Esophagus squamous epithelium (tissue), 5 donors: ENCODE measurements around the gene IGFBP5. TPM values are rescaled to one million over a fixed set of nuclear protein-coding genes. Genes with fewer than 3 reads are reported as not detected.
A peak's percentile ranks its signal among the peaks of the same experiment; 100 is the strongest.

Experiments
- DNase-seq: peaks from one replicate; lab custom pipeline; 2025; lab: John Stamatoyannopoulos, UW
- H3K27ac ChIP-seq, 4 donors: fragments of 200-600 bp; sonication (generic); one replicate each; pipeline ENCODE4 v1.5.1; 2016 to 2019; ENCODE audit warnings: mild to moderate bottlenecking in 1 of 4
- H3K27me3 ChIP-seq, 4 donors: fragments of 200-600 bp; sonication (generic); 1 replicate in 3 of 4; 2 replicates in 1 of 4; pipeline versions ENCODE4 v1.5.1 to v1.6.0; 2017 to 2021; ENCODE audit warnings: antibody characterized with exemption in 1 of 4
- H3K36me3 ChIP-seq, 3 donors: fragments of 200-600 bp; sonication (generic); one replicate each; pipeline ENCODE4 v1.5.1; 2016 to 2019
- H3K4me1 ChIP-seq, 3 donors: fragments of 200-600 bp; sonication (generic); one replicate each; pipeline ENCODE4 v1.5.1; 2017 to 2019
- H3K4me3 ChIP-seq, 4 donors: fragments of 200-600 bp; sonication (generic); 1 replicate in 3 of 4; 2 replicates in 1 of 4; pipeline ENCODE4 v1.5.1; 2016 to 2019; ENCODE audit warnings: mild to moderate bottlenecking in 2 of 4, moderate library complexity in 1 of 4
- H3K9me3 ChIP-seq, 3 donors: fragments of 200-600 bp; sonication (generic); one replicate each; pipeline ENCODE4 v1.5.1; 2016 to 2019
- POLR2A ChIP-seq, 4 donors: fragments of 450-650 bp; IDR thresholded peaks; one replicate each; pipeline ENCODE4 v1.6.1; 2017; ENCODE audit warnings: antibody characterized with exemption in 4 of 4, mild to moderate bottlenecking in 4 of 4, moderate library complexity in 3 of 4
- WGBS, 2 donors: methylation state at CpG; one replicate each; pipeline ENCODE4 v1.1.5; 2018; 5-methylcytosine and 5-hydroxymethylcytosine counted together
- intact Hi-C: fragments of 100-400 bp; cut with DNase I; formaldehyde crosslinking; loops from one replicate; pipeline ENCODE4 v1.15.0; 2022
- total RNA-seq, 4 donors: library from RNA; depleted of rRNA; stranded (reverse); fragments of >200 nt; gene quantifications; one replicate each; pipeline ENCODE4 v1.1.0, GENCODE V29; 2016
- TF ChIP-seq, protein P1 (sequence below), 6 experiments: fragments of 450-650 bp in 4 of 6; fragments of 200-600 bp in 2 of 6; sonication (generic) in 2 of 6; IDR thresholded peaks; one replicate each; pipeline ENCODE4 v1.5.1; 2016 to 2019; ENCODE audit warnings: antibody characterized with exemption in 6 of 6, mild to moderate bottlenecking in 4 of 6, moderate library complexity in 4 of 6
- donor health status: DM: yes; HTN: yes; CAD: no.

The IGFBP5 gene
- total RNA-seq, result 100 to 1,000 TPM in 2 of 4 donors, 10 to 100 TPM in 2; 26.9 to 899 (median 95.4) TPM

DNA sequence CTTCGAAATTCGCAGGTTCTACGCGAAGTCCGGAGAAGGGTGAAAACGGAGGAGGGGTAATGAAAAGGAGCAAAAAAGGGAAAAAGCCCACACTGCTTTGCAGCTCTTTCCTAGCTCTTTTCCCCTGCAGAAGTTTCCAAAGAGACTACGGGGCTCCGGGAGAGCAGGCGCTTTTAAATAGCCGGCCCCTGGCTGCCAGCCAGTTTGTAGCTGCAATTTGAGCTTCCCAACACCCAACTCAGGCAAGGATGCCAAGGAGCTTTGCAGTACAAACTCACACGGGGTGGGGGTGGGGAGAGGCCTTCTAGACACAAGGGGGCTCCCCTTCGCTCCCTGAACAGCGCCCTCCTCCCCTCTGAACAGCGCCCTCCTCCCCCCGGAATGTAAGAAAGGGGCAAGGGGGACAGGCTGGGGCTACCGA lies at the start of gene IGFBP5:
TSS of gene IGFBP5 (minus strand) at position 149 of the 421 bp plus-strand sequence. CDS start 774 bp downstream, outside the sequence.
- peak within 1 kb of the TSS; percentile 35 to 71 (median 65) for H3K4me3 ChIP-seq
- H3K27ac ChIP-seq, result peak within 1 kb of the TSS; percentile 73 to 94 (median 89)
- H3K4me1 ChIP-seq, result peaks cover 33 to 97% (median 34%) of the 10 kb centered on the region in 3 donors
- peaks cover 0 to 70% (median 0%) of the 10 kb centered on the region in 4 donors for H3K27me3 ChIP-seq
- no peaks in the 10 kb centered on the region for H3K9me3 ChIP-seq
- WGBS, 2 donors, result 9 to 15% methylated on average over 7 to 12 of the region's 16 CpGs
- no peak for DNase-seq
- peak in 2 of 4 donors; percentile 61 to 85 for TF ChIP-seq POLR2A (IDR thresholded peaks at IDR 0.05)
- TF ChIP-seq, protein P1, sequence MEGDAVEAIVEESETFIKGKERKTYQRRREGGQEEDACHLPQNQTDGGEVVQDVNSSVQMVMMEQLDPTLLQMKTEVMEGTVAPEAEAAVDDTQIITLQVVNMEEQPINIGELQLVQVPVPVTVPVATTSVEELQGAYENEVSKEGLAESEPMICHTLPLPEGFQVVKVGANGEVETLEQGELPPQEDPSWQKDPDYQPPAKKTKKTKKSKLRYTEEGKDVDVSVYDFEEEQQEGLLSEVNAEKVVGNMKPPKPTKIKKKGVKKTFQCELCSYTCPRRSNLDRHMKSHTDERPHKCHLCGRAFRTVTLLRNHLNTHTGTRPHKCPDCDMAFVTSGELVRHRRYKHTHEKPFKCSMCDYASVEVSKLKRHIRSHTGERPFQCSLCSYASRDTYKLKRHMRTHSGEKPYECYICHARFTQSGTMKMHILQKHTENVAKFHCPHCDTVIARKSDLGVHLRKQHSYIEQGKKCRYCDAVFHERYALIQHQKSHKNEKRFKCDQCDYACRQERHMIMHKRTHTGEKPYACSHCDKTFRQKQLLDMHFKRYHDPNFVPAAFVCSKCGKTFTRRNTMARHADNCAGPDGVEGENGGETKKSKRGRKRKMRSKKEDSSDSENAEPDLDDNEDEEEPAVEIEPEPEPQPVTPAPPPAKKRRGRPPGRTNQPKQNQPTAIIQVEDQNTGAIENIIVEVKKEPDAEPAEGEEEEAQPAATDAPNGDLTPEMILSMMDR (IDR thresholded peaks at IDR 0.05), result no peak
- H3K36me3 ChIP-seq, result no peaks in the 10 kb centered on the region
- intact Hi-C loops, result loop anchor here (5.0 to 10.0 kb wide), 3 partner anchors 449 to 1017 kb away; no protein-coding TSS in a partner anchor

DNA sequence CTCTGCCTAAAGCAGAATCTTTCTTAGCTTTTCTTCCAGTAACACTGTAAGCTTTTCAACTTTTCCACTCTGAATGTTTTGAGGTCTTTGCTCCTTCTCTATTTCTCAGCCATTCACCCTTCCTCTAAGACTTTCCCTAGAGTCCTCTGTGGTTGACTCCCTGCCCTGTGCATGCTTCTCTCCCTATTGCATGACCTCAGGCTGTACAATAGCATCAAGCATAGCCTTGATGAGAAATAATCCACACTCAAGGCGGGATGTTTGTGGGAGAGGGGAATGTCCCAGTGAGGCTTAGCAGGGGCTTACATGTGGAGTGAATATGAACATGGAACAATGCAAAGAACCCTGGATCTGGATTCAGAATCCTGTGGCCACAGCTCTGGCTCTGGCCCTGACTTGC lies 48.4 kb upstream of the IGFBP5 start:
- H3K27ac ChIP-seq, result no peak overlapping the region
- 50% methylated on average over 1 of the region's 1 CpG; no CpG with 5 or more reads in 1 of the 2 donors for WGBS, 2 donors
- H3K4me1 ChIP-seq, result peaks cover 0 to 46% (median 30%) of the 10 kb centered on the region in 3 donors
- H3K4me3 ChIP-seq, result no peak overlapping the region
- DNase-seq, result no peak
- TF ChIP-seq POLR2A (IDR thresholded peaks at IDR 0.05), result no peak
- TF ChIP-seq, protein P1 (IDR thresholded peaks at IDR 0.05), result no peak
- no peaks in the 10 kb centered on the region for H3K27me3 ChIP-seq
- no peaks in the 10 kb centered on the region for H3K9me3 ChIP-seq
- intact Hi-C loops, result no loop called here
- no peaks in the 10 kb centered on the region for H3K36me3 ChIP-seq

GRCh38 chr2:216742411-216742810 lies 47.1 kb upstream of the IGFBP5 start:
- Histone ChIP-seq H3K4me1 (peaks cover 0 to 56% (median 31%) of the 10 kb centered on the region in 3 donors), H3K4me3 (no peak overlapping the region), H3K27ac (peak overlapping the region in 3 of 4 donors; percentile 31 to 82 (median 44)), H3K27me3 (no peaks in the 10 kb centered on the region), H3K36me3 (no peaks in the 10 kb centered on the region), H3K9me3 (no peaks in the 10 kb centered on the region)
- no peak for DNase-seq
- whole genome bisulfite sequencing, 2 donors, result 81 to 83% methylated on average over 3 of the region's 3 CpGs
- TF ChIP-seq, protein P1 (IDR thresholded peaks at IDR 0.05), result no peak
- no peak for TF ChIP-seq POLR2A (IDR thresholded peaks at IDR 0.05)
- intact Hi-C loops, result no loop called here

DNA sequence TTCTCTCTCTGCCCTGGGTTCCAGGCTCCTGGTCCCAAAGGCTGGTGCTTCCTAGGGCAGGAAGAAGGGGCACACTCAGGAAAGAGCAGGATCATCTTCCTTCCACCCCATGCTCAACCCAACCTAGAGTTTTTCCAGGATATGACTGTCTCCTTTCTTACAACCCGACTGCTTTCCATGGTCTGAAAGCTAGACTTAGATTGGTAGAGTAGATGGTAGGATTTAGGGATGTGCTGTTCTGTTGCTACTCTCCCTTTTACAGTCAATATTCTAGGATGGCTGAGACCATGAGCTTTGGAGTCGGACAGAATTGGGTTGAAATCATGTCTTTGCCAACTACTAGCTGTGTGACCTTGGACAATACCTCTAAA lies 45.9 kb upstream of the IGFBP5 start:
- H3K27ac ChIP-seq, result peak overlapping the region in 3 of 4 donors; percentile 62 to 82 (median 76)
- no peak overlapping the region for H3K4me3 ChIP-seq
- no peak for DNase-seq
- H3K4me1 ChIP-seq, result peaks cover 0 to 50% (median 24%) of the 10 kb centered on the region in 3 donors
- H3K36me3 ChIP-seq, result no peaks in the 10 kb centered on the region
- intact Hi-C loops, result no loop called here
- 68 to 84% methylated on average over 2 of the region's 2 CpGs for WGBS, 2 donors
- H3K27me3 ChIP-seq, result no peaks in the 10 kb centered on the region
- TF ChIP-seq, protein P1 (IDR thresholded peaks at IDR 0.05), result no peak
- no peak for TF ChIP-seq POLR2A (IDR thresholded peaks at IDR 0.05)
- no peaks in the 10 kb centered on the region for H3K9me3 ChIP-seq

DNA sequence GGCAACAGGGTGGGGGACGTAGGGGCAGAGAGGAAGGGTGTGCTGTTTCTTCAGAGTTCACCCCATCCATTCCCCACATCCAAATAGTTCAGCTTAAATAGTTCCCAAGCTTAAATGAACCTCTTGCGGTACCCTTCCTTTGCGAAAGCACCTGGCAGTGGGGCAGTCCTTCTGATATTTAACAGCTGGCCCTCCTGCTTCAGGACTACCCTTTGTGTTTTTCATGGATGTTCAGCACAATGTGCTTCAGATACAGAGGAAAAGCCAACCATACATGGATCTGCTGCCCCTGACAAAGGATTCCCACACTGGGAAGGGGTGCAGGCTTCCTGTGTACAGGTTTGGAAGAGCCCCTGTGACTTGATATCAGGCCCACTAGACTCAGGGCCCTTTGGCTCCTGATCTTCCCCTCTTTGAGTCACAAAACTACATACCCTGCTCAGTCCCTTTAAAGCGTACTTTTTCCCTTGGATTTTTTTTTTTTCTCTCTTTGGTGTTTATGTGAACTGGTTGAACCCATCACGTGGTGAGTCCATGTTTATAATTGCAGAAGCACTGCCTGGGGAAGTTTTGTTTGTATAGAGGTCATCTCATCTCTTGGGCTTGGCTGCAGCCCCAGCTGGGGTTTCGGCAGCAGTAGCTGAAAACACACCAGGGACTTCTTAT lies 45.3 kb upstream of the IGFBP5 start:
- intact Hi-C loops, result no loop called here
- Histone ChIP-seq H3K4me1 (peaks cover 0 to 45% (median 21%) of the 10 kb centered on the region in 3 donors), H3K27me3 (no peaks in the 10 kb centered on the region), H3K9me3 (no peaks in the 10 kb centered on the region), H3K4me3 (no peak overlapping the region), H3K27ac (peak overlapping the region in 3 of 4 donors; percentile 62 to 82 (median 76)), H3K36me3 (no peaks in the 10 kb centered on the region)
- 29 to 64% methylated on average over 5 to 6 of the region's 6 CpGs for WGBS, 2 donors
- TF ChIP-seq POLR2A (IDR thresholded peaks at IDR 0.05), result no peak
- TF ChIP-seq, protein P1 (IDR thresholded peaks at IDR 0.05), result no peak
- no peak for DNase-seq
